Esophagus muscularis mucosa (tissue), 3 donors: ENCODE data around the gene CENPX.

Source experiments
- CTCF ChIP-seq, 3 experiments: fragments of 200-600 bp in 2 of 3; fragments of 450-650 bp in 1 of 3; sonication (generic) in 2 of 3; IDR thresholded peaks; one replicate each; pipeline ENCODE4 v1.5.1; 2017 to 2019; ENCODE audit warnings: antibody characterized with exemption in 3 of 3, mild to moderate bottlenecking in 2 of 3, moderate library complexity in 1 of 3
- POLR2AphosphoS5 ChIP-seq, 2 donors: sonication (generic); formaldehyde crosslinking; IDR thresholded peaks; one replicate each; pipeline ENCODE4 v1.6.1; 2017; ENCODE audit warnings: antibody characterized with exemption in 2 of 2

DNA sequence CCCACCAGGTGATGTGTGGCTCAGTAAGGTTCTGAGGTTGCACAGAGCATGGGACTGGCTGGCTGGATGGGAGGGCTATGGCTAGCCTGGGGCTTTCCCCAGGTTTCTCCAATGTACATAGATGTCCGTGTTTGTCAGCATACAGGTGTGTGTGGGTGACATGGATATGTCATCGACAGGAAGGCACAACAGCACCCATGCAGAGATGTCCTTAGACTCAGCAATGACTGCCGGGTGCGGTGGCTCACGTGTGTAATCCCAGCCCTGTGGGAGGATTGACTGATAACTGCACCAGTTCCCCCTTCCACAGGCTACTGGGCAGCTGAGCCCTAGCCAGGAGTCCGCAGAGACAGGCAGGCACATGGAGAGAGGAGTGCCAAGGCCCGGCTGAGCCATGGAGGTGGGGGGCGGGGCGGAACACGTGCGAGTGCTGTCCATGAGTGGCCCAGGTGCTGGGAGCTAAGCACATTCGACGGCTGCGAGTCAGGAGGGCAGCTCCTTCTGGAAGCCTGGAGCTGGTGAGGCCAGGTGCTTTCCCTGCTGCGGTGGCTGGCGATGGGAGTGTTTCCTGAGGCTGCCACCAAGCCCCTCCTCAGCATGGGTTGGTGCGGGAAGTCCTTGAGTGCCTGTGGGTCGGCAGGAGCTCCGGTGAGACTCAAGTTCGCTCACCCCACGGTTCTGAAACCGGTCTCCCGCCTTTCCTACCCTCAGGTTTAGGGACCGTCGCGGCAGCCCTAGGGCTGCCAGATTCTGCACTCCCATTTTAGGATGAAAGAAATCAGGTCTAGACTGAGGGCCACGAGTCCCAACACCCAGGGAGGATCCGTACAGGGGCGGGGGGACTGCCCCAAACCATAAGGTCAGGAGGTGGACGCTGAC, 46.1 kb downstream of the CENPX start:
- no peak for TF ChIP-seq CTCF (IDR thresholded peaks at IDR 0.05)
- no peak for TF ChIP-seq POLR2AphosphoS5 (IDR thresholded peaks at IDR 0.05)
